HL-60/S4 treated with phorbol 12-myristate 13-acetate at 8.2 ng/mL for 4 days and 3 days (cell line): ENCODE measurements around the gene LAMP5.

Experiments
- in situ Hi-C: fragments of 300-500 bp; cut with MboI; formaldehyde crosslinking; loops from 2 replicates; pipeline ENCODE4 v1.15.0; 2022; ENCODE audit warnings: low sequenced_read_pairs

The LAMP5 gene

GRCh38 chr20:9532069-9532838, 17.9 kb downstream of the LAMP5 start:
- in situ Hi-C loops: no loop called here

- in situ Hi-C loops: no loop called here
Measured at GRCh38 chr20:9534025-9534424, 19.6 kb downstream of the LAMP5 start.

- in situ Hi-C loops: no loop called here
Measured at GRCh38 chr20:9535449-9535848, 21.1 kb downstream of the LAMP5 start.

GRCh38 chr20:9543214-9543613, 28.8 kb downstream of the LAMP5 start:
- in situ Hi-C loops: no loop called here

DNA sequence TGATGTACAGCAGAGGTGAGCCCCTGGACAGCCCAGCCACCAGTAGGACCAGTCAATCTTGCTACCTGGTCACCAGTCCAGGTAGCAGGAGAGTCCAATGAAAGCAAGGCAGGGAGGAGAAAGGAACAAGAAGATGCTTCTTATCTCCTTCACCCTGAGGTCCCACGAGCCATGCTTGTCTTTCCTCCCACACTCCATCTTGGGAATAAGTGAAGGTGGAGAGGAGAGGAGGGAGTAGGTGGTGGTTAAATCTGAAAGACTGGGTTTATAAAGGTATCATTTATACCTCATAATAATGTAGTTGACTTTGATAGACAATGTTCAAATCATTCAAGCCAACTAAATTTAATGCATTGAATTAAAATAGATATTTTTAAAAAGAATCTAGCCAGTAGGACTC, 35.9 kb downstream of the LAMP5 start:
- in situ Hi-C loops: no loop called here

- in situ Hi-C loops: no loop called here
Measured at GRCh38 chr20:9550871-9551270, 36.5 kb downstream of the LAMP5 start.

DNA sequence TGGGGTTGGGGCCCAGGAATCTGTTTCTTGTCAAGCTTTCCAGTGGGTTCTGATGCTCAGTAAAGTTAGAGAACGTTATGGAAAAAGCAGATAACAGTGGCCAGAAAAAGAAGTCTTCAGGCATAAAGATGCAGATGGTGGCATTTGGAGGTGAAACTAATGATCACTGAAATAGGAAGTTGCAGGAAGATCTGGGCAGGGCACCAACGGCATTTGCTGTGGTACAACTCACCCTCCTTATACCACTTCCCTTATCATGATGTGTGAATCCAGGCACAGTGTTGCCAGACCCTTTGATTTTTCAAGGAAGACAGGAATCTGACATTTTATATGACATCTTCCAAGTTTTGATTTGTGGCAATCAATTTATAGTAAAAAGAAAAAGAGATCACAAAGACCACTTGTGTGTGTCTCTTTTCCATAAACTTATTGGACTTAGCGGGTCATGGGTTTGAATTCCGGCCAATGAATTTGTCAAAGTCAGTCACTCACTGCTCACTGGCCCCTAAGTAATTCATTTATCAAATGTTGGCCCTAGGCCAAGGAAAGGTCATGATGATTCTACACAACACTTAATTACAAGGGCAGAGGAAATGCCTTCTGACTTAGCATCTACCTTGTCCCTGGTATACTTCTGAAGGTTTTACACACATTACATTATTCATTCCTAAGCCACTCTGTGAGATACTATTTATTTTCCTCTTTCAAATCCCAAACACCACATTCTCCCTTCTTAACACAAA, 37.6 kb downstream of the LAMP5 start:
- in situ Hi-C loops: no loop called here

DNA sequence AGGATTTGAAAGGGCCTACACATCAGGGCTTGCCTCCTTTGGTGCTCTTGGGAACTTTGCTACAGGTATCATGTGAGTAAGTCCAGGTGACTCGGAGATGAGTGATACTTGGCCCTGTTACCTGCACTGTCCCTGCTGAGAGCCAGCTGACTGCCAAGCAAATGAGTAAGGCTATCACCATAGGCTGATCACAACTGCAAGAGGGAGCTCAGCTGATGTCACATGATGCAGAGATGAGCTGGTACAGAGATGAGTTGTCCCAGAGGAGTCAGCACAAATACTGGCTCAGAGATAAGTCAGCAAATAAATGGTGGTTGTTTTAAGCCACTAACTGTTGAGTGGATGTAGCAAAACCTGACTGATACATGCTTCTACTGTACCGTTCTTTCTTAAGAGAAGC, 41.4 kb downstream of the LAMP5 start:
- in situ Hi-C loops: no loop called here

GRCh38 chr20:9557411-9557810, 43.0 kb downstream of the LAMP5 start:
- in situ Hi-C loops: no loop called here

DNA sequence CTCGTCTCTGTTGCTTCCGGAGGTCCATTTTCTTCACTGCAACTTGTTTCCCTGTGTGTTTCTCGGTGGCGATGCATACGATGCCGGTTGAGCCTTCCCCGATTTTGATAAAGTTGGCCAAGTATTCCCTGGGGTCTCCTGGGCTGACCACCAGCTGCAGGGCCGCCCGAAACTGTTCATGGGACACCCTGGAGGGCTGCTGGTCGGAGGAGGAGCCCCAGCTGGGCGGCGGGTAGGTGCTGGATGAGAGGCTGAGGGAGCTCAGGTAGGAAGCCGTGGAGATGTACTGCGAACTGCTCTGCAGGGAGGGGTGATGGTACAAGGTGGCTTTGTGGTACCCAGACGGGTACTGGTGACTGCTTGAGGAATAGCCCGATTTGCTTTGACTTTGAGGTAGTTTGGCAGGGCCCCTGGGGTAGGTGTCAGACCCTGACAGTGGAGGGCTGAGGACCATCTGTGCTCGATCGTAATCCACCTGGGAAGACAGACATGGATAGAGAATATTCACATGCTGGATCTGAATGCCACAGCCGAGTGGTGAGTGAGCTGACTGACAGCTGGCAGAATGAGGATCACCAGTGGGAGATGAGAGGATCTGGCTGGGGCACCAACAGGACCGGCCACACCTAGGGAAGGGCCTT, 51.6 kb downstream of the LAMP5 start:
- in situ Hi-C loops: no loop called here

DNA sequence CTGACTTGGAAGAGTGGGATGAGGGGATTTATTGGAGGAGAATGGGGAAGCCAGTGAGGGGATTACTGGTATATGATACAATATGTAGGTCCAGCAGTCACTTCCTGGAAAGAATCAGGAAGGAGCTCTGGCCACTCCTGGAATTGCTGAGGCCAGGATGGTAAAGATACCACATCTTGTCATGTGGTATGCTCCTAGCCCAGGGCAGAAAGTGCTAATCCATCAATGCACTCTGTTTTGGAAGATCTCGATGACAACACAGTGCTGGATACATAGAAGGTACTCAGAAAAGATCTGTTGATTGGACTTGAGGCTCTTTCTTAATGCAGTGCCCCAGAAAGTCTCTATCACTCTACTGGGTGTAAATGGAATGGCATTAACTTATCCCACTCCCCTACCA, 52.6 kb downstream of the LAMP5 start:
- in situ Hi-C loops: no loop called here

DNA sequence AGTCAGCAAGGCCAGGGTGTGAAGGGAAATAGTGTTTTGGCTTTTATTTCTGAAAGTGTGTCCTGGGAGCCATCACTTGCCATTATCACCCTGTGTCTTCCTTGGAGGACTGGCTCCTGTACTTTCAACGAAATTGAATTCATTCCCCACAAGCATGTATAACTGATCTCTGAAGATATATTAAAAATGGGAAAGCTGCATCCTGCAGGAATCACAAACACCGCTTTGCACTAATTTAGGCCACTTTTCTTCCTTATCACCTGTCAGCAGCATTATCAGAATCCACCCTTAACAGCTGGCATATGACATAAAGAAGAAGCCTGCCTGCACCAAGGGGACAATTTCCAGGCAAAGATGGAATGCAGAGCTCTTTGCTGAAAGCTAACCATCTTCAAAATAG, 56.2 kb downstream of the LAMP5 start:
- in situ Hi-C loops: no loop called here

GRCh38 chr20:9571783-9572182, 57.4 kb downstream of the LAMP5 start:
- in situ Hi-C loops: no loop called here

GRCh38 chr20:9572670-9573069, 58.3 kb downstream of the LAMP5 start:
- in situ Hi-C loops: no loop called here

DNA sequence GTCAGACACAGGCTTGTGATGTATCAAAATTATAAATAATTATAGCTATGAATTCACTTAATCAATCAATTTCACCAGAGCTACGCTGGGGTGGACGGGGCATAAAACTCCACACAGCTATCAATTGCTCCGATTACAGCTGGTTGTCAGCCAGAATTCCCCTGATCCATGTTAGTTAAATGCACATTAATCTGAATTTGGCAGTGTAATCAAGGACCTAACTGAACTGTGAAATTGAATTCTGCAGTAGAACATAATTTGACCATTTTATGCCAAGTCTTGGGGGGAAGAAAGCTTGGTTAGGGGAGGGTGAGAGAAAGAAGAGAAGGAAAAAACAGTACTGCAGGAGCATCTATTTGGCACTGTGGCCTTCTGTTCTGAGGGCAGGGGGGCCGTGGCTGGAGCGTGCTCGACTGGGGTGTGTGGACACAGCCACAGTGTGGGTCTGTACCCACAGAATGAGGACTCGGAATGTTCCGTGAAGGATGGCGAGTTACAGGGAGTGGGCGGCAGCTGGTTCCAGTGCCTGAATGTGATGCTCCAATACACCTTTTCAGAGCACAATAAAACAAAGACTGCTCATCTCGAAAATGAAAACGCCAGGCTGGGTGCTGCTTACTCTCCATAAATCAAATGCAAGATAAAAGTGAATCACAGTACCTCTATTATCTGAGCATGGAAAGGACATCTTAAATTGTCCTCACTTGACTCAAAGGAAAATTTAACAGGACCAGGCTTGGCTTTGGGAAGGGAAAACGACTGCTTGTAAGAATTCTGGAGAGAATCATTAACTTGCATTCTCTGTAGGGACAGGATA, 59.2 kb downstream of the LAMP5 start:
- in situ Hi-C loops: no loop called here

- in situ Hi-C loops: no loop called here
Measured at GRCh38 chr20:9574181-9574580, 59.8 kb downstream of the LAMP5 start.

DNA sequence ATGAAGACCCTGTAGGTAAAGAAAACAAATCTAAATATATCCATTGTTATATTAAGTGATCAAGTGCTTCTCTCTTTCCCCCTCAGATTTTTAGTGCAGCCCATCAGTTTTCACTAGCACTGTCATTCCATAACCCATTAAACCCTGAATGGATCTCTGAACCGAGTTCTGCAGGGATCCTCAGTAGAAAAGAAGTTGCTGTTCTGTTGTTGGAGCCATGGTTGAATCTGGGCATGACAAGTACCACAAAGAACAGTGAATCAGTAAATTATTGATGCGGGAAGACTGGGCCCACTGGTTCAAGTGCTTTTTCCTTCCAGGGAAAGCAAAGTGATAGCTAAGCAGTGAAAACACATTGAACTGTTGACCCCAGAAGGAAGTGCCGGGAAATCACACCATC, 60.4 kb downstream of the LAMP5 start:
- in situ Hi-C loops: no loop called here

DNA sequence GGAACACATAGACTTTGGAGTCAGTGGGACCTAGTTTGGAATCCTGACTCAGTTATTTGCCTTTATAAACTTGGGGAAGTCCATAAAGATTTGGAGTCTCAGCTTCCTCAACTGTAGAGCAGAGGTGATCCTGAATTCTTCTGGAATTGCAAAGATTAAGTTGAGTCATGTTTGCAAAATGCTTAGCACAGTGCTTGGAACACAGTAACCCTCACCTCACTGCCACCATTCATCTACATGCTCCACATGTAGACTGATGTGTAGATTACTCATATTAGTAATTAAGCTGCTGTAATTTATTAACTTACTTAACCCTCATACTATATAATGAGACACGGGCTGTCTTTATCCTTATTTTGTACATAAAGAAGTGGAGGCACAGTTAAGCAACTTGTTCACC, 61.4 kb downstream of the LAMP5 start:
- in situ Hi-C loops: no loop called here

DNA sequence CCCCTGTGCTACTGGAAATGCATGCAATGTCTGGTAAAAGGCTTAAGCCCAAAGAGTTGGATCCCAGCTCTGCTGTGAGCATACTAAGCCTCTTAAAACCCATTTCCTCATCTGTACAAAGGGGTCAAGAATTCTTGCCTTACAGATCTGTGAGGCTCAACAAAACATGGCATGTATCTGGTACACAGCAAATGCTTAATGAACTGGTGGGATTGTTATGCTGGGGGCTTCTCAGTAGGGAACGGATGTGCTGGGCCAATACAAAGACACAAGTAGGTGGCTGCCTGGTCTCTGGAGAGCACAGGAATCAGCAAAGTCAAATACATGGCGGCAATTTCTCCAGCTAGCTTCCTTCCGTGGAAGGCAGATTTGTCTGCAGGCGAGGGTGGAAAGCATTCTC, 62.3 kb downstream of the LAMP5 start:
- in situ Hi-C loops: no loop called here

DNA sequence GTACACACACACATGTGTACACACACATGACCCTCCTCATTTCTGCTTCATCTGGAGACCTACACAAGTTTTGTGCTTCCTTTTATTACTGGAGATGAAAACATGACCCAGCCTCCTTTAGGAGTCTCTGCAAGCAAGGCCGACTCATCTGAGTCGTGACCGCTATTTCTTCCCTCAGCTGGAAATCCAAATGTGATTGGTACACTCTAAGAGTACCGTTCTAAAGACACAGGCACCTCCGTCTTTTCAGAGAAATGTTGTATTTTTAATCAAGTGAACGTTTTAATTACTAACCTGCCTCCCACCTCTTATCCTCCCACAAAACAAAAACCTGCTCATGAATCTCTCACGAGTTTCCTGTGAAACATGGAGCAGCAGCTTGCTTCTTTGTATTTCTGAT, 63.0 kb downstream of the LAMP5 start:
- in situ Hi-C loops: no loop called here

- in situ Hi-C loops: no loop called here
Measured at GRCh38 chr20:9578594-9578993, 64.2 kb downstream of the LAMP5 start.
